ENCODE measurements around the gene EIF4G1. TPM values are rescaled to one million over a fixed set of nuclear protein-coding genes. Genes with fewer than 3 reads are reported as not detected.
A peak's percentile ranks its signal among the peaks of the same experiment; 100 is the strongest.

The EIF4G1 gene
- total RNA-seq, 1 donor = 234 TPM

GRCh38 chr3:184344579-184345316, 30.3 kb downstream of the EIF4G1 start:
- no peak for TF ChIP-seq CTCF (IDR thresholded peaks at IDR 0.05; ENCODE audit: insufficient read depth, low read length)
- no peak for DNase-seq (ENCODE audit: low read depth)

GRCh38 chr3:184345317-184346144, 31.1 kb downstream of the EIF4G1 start:
- TF ChIP-seq CTCF (IDR thresholded peaks at IDR 0.05; ENCODE audit: insufficient read depth, low read length) = peak; percentile 46
- DNase-seq (ENCODE audit: low read depth) = peak; percentile 51
- no peak overlapping the region for H3K4me3 ChIP-seq (ENCODE audit: low read depth, low read length)

More at GRCh38 chr3:184344579-184345316, 30.3 kb downstream of the EIF4G1 start:
- no peak overlapping the region for H3K4me3 ChIP-seq (ENCODE audit: low read depth, low read length)

GRCh38 chr3:184346480-184347190, 32.2 kb downstream of the EIF4G1 start:
- no peak for DNase-seq (ENCODE audit: low read depth)
- TF ChIP-seq CTCF (IDR thresholded peaks at IDR 0.05; ENCODE audit: insufficient read depth, low read length) = no peak
- H3K4me3 ChIP-seq (ENCODE audit: low read depth, low read length) = no peak overlapping the region

- TF ChIP-seq CTCF (IDR thresholded peaks at IDR 0.05; ENCODE audit: insufficient read depth, low read length) = no peak
- DNase-seq (ENCODE audit: low read depth) = peak; percentile 71
- no peak overlapping the region for H3K4me3 ChIP-seq (ENCODE audit: low read depth, low read length)
Observed at GRCh38 chr3:184347321-184348056, 33.1 kb downstream of the EIF4G1 start.

- no peak for TF ChIP-seq CTCF (IDR thresholded peaks at IDR 0.05; ENCODE audit: insufficient read depth, low read length)
- DNase-seq (ENCODE audit: low read depth) = no peak
- H3K4me3 ChIP-seq (ENCODE audit: low read depth, low read length) = no peak overlapping the region
Observed at GRCh38 chr3:184348057-184348382, 33.6 kb downstream of the EIF4G1 start.

All from fibroblast of the aortic adventitia (primary cell).